Loucy (cell line): ENCODE data around the gene ADGRD1.

Experiments
- H2AFZ ChIP-seq: fragments of 200-600 bp; sonication (generic); 2 replicates; pipeline ENCODE4 v1.6.0; 2016; ENCODE audit warnings: antibody characterized with exemption, mild to moderate bottlenecking, low read length, moderate library complexity
- H3F3A ChIP-seq: fragments of 200-600 bp; 2 replicates; pipeline ENCODE4 v1.6.0; 2016; ENCODE audit warnings: antibody characterized with exemption, low read depth, mild to moderate bottlenecking
- H3K27me3 ChIP-seq: fragments of 200-600 bp; sonication (generic); 2 replicates; pipeline ENCODE4 v1.6.1; 2014; ENCODE audit warnings: low read length, mild to moderate bottlenecking; ENCODE audit not compliant: insufficient read depth, poor library complexity, severe bottlenecking
- H3K36me3 ChIP-seq: fragments of 200-600 bp; sonication (generic); 2 replicates; pipeline ENCODE4 v1.6.1; 2016; ENCODE audit warnings: low read length; ENCODE audit not compliant: insufficient read depth
- H3K4me1 ChIP-seq: fragments of 200-600 bp; sonication (generic); 2 replicates; pipeline ENCODE4 v1.5.1; 2014; ENCODE audit warnings: low read length, mild to moderate bottlenecking; ENCODE audit not compliant: insufficient read depth, poor library complexity, severe bottlenecking
- H3K4me2 ChIP-seq: fragments of 200-600 bp; sonication (generic); 2 replicates; pipeline ENCODE4 v1.6.0; 2014; ENCODE audit warnings: antibody characterized with exemption, low read length, low read depth, mild to moderate bottlenecking; ENCODE audit not compliant: poor library complexity, severe bottlenecking
- H3K4me3 ChIP-seq: fragments of 200-600 bp; sonication (generic); 2 replicates; pipeline ENCODE4 v1.5.1; 2014; ENCODE audit warnings: low read length, mild to moderate bottlenecking, mixed read lengths; ENCODE audit not compliant: poor library complexity, severe bottlenecking
- H3K79me2 ChIP-seq: fragments of 200-600 bp; sonication (generic); 2 replicates; pipeline ENCODE4 v1.6.1; 2014; ENCODE audit warnings: low read length; ENCODE audit not compliant: insufficient read depth
- H3K9ac ChIP-seq: fragments of 200-600 bp; sonication (generic); 2 replicates; pipeline ENCODE4 v1.6.0; 2014; ENCODE audit warnings: mild to moderate bottlenecking, low read depth, low read length, moderate library complexity; ENCODE audit not compliant: poor library complexity, severe bottlenecking
- H3K9me2 ChIP-seq: fragments of 200-600 bp; sonication (generic); replicated peaks from 2 replicates; pipeline ENCODE4 v1.6.1; 2016; ENCODE audit warnings: low read depth, low read length, mixed read lengths
- H3K9me3 ChIP-seq: fragments of 200-600 bp; sonication (generic); 2 replicates; pipeline ENCODE4 v1.6.1; 2014; ENCODE audit warnings: mild to moderate bottlenecking, antibody characterized with exemption, low read length, low read depth; ENCODE audit not compliant: insufficient read depth
- H4K20me1 ChIP-seq: fragments of 200-600 bp; sonication (generic); 2 replicates; pipeline ENCODE4 v1.6.0; 2014; ENCODE audit warnings: antibody characterized with exemption, low read length, mild to moderate bottlenecking; ENCODE audit not compliant: insufficient read depth, poor library complexity, severe bottlenecking
- CTCF ChIP-seq: fragments of 200-600 bp; sonication (generic); conservative IDR thresholded peaks from 2 replicates; pipeline ENCODE4 v1.5.1; 2014; ENCODE audit warnings: mild to moderate bottlenecking, antibody characterized with exemption, low read length
- EZH2phosphoT487 ChIP-seq: fragments of 200-600 bp; IDR thresholded peaks from 2 replicates; pipeline ENCODE4 v1.6.1; 2018; ENCODE audit warnings: antibody characterized with exemption, mild to moderate bottlenecking, moderate library complexity, borderline replicate concordance

ADGRD1 gene

GRCh38 chr12:131095826-131096680, 142.3 kb downstream of the ADGRD1 start:
- TF ChIP-seq CTCF (no peak), EZH2phosphoT487 (no peak)
- Histone ChIP-seq H3K9ac (no peak overlapping the region), H4K20me1 (no peaks in the 10 kb centered on the region), H3K9me2 (no peaks in the 10 kb centered on the region), H2AFZ (no peak overlapping the region), H3K27me3 (no peaks in the 10 kb centered on the region), H3K9me3 (no peaks in the 10 kb centered on the region), H3F3A (no peaks in the 10 kb centered on the region), H3K4me1 (no peaks in the 10 kb centered on the region), H3K36me3 (no peaks in the 10 kb centered on the region), H3K79me2 (no peaks in the 10 kb centered on the region), H3K4me3 (no peak overlapping the region), H3K4me2 (no peak overlapping the region)

- Histone ChIP-seq H3K79me2 (no peaks in the 10 kb centered on the region), H3F3A (no peaks in the 10 kb centered on the region)
Measured at GRCh38 chr12:131096681-131097181, 143.0 kb downstream of the ADGRD1 start.

More at GRCh38 chr12:131096681-131097181, 143.0 kb downstream of the ADGRD1 start:
- Histone ChIP-seq H3K4me2 (no peak overlapping the region), H3K9me3 (no peaks in the 10 kb centered on the region), H2AFZ (no peak overlapping the region), H3K4me3 (no peak overlapping the region), H4K20me1 (no peaks in the 10 kb centered on the region), H3K9ac (no peak overlapping the region), H3K27me3 (no peaks in the 10 kb centered on the region), H3K36me3 (no peaks in the 10 kb centered on the region), H3K4me1 (no peaks in the 10 kb centered on the region), H3K9me2 (no peaks in the 10 kb centered on the region)
- TF ChIP-seq CTCF (no peak), EZH2phosphoT487 (no peak)
